Spleen (tissue), 7 donors: Measurements from ENCODE around the gene CALHM3.

Experiments used
- CTCF ChIP-seq, 11 experiments: fragments of 200-600 bp in 7 of 11; fragments of 450-650 bp in 4 of 11; sonication (generic) in 4 of 11; IDR thresholded peaks in 8 of 11; conservative IDR thresholded peaks in 3 of 11; 1 replicate in 7 of 11; 2 replicates in 4 of 11; pipeline versions ENCODE4 v1.4.0 to v1.8.0; 2016 to 2021; ENCODE audit warnings: antibody characterized with exemption in 11 of 11, inconsistent platforms in 4 of 11, mild to moderate bottlenecking in 1 of 11
- POLR2A ChIP-seq, 3 donors: fragments of 450-650 bp; IDR thresholded peaks; one replicate each; pipeline ENCODE4 v1.5.1; 2017; ENCODE audit warnings: antibody characterized with exemption in 3 of 3, mild to moderate bottlenecking in 1 of 3
- POLR2AphosphoS5 ChIP-seq, 3 donors: sonication (generic); formaldehyde crosslinking; IDR thresholded peaks; one replicate each; pipeline ENCODE4 v1.5.1; 2017; ENCODE audit warnings: antibody characterized with exemption in 3 of 3
- donor health status: DM: no; HTN: no; CAD: no; lungs with moderate emphysema.
- donor health status: DM: no; HTN: no; CAD: no.
- donor health status: DM: no; HTN: no; CAD: no.

- TF ChIP-seq CTCF (IDR thresholded peaks at IDR 0.05 in 8 of 11, conservative IDR thresholded peaks at IDR 0.05 in 3 of 11) (no peak), POLR2AphosphoS5 (IDR thresholded peaks at IDR 0.05) (peak; percentile 80 to 91 (median 88)), POLR2A (IDR thresholded peaks at IDR 0.05) (no peak)
Measured at GRCh38 chr10:103451091-103451813, 27.8 kb downstream of the CALHM3 start.
